Activated T-helper 17 cell treated with anti-CD3 and anti-CD28 coated beads, Interleukin-2, amount 50 U/mL, for 72 hours (primary cell): ENCODE results near the gene NFIX. TPM values are rescaled to one million over a fixed set of nuclear protein-coding genes. Genes with fewer than 3 reads are reported as not detected.

Experiments used
- ATAC-seq: fragments of 150-1000 bp; cut with Tn5 transposase; replicated peaks from 2 replicates; pipeline ENCODE4 v1.10.0; 2021; ENCODE audit warnings: mild to moderate bottlenecking, moderate library complexity
- H3K27ac Mint-ChIP-seq: one replicate; pipeline ENCODE4 v1.8.0; 2022; ENCODE audit warnings: mixed read lengths
- H3K27me3 Mint-ChIP-seq: one replicate; pipeline ENCODE4 v1.8.0; 2022; ENCODE audit warnings: mixed read lengths
- H3K36me3 Mint-ChIP-seq: one replicate; pipeline ENCODE4 v1.8.0; 2022; ENCODE audit warnings: low read depth, mild to moderate bottlenecking, mixed read lengths
- H3K4me1 Mint-ChIP-seq: one replicate; pipeline ENCODE4 v1.8.0; 2022; ENCODE audit warnings: mixed read lengths
- H3K4me3 Mint-ChIP-seq: one replicate; pipeline ENCODE4 v1.8.0; 2022; ENCODE audit warnings: mild to moderate bottlenecking, mixed read lengths
- H3K9me3 Mint-ChIP-seq: one replicate; pipeline ENCODE4 v1.8.0; 2022; ENCODE audit warnings: mixed read lengths
- total RNA-seq, 2 donors: library from RNA; stranded (reverse); gene quantifications; one replicate each; pipeline ENCODE4 v1.2.3, GENCODE V29; 2022

Gene NFIX
- total RNA-seq, 2 donors from 2014 or later, result 0.43 to 1.1 TPM

DNA sequence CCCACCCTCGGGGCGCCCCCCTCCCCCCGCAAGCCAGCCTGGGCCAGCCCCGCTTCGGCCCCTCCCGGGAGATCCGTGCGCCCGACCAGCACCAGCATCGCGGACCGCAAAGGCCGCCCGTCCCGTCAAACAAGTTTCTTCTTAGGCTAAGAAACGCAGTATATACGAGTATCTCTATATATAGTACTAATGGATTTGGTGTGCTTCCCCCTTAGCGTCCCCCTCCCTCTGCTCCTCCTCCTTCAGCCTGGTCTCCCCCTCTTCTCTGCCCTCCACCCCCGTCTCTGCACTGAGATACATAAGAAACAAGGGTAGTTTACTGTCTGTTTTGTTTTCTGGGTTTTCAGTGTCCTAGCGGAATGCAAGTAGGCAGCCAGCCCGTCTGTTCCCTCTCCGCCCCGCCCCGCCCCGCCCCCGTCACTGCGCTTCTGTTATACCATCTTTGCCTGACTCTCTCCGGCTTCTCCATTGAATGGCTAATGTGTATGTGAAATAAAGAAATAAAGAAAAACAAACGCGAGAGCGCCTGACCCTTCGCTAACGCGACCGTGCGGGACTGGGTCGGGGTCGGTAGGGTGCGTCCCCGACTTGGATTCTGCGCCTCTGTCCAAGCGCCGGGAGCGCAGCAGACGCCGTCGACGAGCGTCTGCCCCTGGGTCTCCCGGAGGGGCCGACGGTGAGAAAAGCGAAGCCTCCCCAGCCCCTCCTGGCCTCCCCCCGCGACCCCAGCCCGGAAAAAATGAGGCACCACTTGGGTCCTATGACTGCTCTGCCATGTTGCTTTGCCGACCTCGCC is 103.2 kb downstream of the NFIX start:
- Mint-ChIP-seq H3K27me3 (peaks cover 14% of the 10 kb centered on the region), H3K4me1 (peaks cover 25% of the 10 kb centered on the region), H3K27ac (no peak overlapping the region), H3K36me3 (peaks cover 8% of the 10 kb centered on the region), H3K9me3 (no peaks in the 10 kb centered on the region), H3K4me3 (peak overlapping the region; percentile 67)
- no peak for ATAC-seq

DNA sequence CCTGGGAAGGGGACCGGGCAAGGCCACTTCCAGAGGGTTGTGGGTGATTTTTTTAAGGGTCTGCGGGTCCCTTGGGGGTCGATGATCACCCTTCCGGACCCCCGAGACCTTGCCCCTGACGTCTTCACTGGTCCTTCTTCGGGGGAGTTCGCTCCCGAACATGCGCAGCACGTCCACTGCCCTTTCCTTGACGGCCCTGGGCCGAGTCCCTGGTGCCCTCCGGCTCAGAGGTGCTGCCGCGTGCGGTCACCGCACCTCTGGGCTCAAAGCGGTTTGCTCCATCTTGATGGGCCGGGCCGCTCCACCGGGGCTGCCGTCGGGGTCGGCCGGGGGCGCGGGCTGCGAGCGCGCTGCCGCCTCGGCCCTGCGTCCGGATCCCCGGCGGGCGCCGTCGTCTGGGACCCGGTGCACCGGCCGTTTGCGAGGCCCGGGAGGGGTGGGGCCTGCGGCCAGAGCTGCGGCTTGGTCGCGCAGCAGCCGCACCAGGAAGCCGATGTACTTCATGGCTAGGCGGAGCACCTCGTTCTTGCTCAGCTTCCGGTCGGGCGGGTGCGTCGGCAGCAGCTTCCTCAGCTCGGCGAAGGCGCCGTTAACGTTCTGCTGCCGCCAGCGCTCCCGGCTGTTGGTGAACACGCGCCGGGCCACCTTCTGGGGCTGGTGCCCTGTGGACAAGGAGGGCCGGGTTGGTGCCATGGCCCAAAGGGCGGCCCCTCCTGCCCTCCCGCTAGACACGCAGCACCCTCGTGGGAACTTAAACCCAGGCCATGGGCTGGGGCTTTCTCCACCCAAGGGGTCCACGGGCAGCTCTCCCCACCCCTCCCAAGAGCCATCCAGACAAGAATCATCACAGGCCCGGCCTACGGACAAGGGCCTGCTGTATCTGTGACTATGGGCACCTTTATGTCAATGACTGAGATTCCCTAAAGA is 104.1 kb downstream of the NFIX start:
- peak overlapping the region; percentile 88 for H3K27ac Mint-ChIP-seq
- peak overlapping the region; percentile 67 for H3K4me3 Mint-ChIP-seq
- peaks cover 14% of the 10 kb centered on the region for H3K27me3 Mint-ChIP-seq
- peaks cover 9% of the 10 kb centered on the region for H3K36me3 Mint-ChIP-seq
- no peaks in the 10 kb centered on the region for H3K9me3 Mint-ChIP-seq
- peaks cover 25% of the 10 kb centered on the region for H3K4me1 Mint-ChIP-seq
- ATAC-seq, result peak; percentile 64

DNA sequence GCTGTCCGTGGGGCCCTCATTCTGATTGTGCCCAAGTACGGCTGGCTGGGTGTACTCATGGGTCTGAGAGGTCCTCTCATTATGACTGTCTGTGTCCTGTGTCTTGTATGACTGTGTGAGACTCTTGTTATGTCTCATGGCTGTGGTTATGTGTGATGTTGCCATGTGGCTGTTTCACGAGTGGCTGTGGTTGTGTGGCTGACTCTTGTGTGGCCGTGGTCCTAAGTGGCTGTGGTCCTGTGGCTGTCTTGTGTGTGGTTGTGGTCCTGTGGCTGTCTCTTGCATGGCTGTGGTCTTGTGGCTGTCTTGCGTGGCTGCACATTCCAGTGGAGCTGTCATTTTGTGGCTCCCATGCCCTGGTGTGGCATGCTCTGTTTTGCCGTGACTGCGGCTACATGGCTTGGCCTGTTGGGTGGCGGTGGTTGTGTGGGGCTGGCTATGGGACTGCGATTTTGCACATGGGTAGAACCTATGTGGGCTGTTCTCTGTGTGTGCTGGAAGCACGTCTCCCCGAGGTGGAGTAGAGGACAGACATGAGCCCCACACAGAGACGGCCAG is 104.8 kb downstream of the NFIX start:
- Mint-ChIP-seq H3K4me3 (peak overlapping the region; percentile 67), H3K9me3 (no peaks in the 10 kb centered on the region), H3K4me1 (peaks cover 29% of the 10 kb centered on the region), H3K36me3 (peaks cover 14% of the 10 kb centered on the region), H3K27me3 (peaks cover 11% of the 10 kb centered on the region), H3K27ac (peak overlapping the region; percentile 88)
- ATAC-seq, result peak; percentile 89

DNA sequence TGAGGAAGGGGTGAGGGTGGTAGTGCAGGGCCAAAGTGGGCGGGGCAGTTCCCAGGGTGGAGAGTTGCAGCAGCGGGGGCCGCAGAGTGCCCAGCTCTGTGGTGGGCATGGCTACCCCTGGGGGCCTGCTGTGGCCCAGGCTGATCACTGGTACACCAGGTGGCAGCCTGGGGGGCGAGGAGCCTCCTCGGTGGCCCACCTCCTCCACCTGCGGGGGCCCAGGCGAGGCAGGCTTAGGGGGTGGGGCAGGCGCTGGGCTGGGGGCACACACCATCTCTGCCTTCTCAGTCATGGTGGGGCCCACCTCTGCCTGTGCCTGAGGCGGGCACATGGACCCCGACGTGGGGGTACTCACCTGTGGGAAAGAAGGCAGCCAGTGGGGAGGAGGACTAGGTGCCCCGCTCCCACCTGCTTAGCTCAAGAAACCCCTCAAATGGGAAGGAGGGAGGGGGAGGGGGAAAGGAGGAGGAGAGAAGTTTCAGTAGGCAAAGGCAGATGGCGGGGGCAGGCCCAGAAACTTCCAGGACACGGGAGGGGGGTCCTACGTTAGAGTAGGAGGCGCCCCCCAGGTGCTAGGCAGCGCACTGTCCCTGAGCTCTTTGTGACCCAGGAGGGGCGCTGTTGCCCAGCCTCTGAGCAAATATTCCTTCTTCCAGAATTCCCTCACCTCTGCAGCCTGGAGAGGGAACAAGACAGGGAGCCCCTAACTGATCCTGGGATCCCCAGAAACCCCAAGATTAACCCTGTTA is 105.7 kb downstream of the NFIX start:
- no peaks in the 10 kb centered on the region for H3K9me3 Mint-ChIP-seq
- peaks cover 14% of the 10 kb centered on the region for H3K36me3 Mint-ChIP-seq
- H3K27ac Mint-ChIP-seq, result peak overlapping the region; percentile 36
- ATAC-seq, result no peak
- H3K4me3 Mint-ChIP-seq, result peak overlapping the region; percentile 67
- H3K4me1 Mint-ChIP-seq, result peaks cover 26% of the 10 kb centered on the region
- peaks cover 8% of the 10 kb centered on the region for H3K27me3 Mint-ChIP-seq

DNA sequence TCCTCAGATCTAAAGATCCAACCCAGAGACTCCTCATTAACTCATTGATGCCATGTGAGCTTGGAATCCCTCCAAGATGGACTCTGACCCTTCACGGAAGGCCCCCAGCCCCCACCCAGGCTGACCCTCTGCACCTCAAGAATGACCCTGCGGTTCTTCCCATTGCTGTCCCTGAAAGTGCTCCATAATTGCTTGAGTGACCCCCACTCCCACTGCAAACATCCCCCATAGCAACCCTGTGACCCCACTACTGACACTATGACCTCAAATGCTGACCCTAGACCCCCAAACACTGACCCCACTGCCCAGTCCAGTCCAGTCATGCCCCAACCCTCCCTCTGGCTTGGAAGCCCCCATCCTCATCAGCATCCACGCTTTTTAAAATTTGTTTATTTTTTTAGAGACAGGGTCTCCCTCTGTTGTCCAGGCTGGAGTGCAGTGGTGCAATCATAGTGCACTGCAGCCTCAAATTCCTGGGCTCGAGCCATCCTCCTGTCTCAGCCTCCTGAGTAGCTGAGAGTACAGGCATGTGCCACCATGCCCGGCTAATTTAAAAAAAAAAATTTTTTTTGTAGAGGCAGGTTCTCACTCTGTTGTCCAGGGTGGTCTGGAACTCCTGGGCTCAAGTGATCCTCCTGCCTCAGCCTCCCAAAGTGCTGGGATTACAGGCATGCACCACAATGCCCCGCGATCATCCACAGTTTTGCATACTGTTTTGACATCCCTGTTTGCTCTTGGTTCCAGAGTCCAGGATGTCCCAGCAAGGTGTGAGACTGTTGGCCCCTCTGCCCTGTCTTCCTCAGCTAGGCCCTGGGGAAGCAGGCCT is 106.5 kb downstream of the NFIX start:
- H3K27me3 Mint-ChIP-seq, result peaks cover 5% of the 10 kb centered on the region

DNA sequence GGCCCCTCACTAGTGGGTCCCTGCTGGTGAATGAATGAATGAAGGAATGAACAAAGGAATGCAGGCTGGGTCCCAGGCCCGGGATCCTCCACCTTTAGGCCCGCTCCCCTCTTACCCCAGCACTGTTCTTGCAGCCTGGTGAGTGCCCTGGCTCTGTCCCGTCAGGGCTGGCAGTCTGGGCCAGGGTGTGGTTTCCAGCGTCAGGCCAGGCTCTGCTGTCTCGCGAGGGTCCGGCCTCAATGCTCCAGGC is 107.1 kb downstream of the NFIX start:
- peaks cover 5% of the 10 kb centered on the region for H3K27me3 Mint-ChIP-seq
- peaks cover 23% of the 10 kb centered on the region for H3K4me1 Mint-ChIP-seq
- H3K27ac Mint-ChIP-seq, result no peak overlapping the region
- no peaks in the 10 kb centered on the region for H3K9me3 Mint-ChIP-seq
- H3K4me3 Mint-ChIP-seq, result peak overlapping the region; percentile 63
- H3K36me3 Mint-ChIP-seq, result peaks cover 23% of the 10 kb centered on the region
- no peak for ATAC-seq

More for the DNA sequence above, 106.5 kb downstream of the NFIX start:
- Mint-ChIP-seq H3K4me1 (peaks cover 23% of the 10 kb centered on the region), H3K9me3 (no peaks in the 10 kb centered on the region), H3K27ac (peak overlapping the region; percentile 36), H3K4me3 (peak overlapping the region; percentile 63), H3K36me3 (peaks cover 20% of the 10 kb centered on the region)
- no peak for ATAC-seq

DNA sequence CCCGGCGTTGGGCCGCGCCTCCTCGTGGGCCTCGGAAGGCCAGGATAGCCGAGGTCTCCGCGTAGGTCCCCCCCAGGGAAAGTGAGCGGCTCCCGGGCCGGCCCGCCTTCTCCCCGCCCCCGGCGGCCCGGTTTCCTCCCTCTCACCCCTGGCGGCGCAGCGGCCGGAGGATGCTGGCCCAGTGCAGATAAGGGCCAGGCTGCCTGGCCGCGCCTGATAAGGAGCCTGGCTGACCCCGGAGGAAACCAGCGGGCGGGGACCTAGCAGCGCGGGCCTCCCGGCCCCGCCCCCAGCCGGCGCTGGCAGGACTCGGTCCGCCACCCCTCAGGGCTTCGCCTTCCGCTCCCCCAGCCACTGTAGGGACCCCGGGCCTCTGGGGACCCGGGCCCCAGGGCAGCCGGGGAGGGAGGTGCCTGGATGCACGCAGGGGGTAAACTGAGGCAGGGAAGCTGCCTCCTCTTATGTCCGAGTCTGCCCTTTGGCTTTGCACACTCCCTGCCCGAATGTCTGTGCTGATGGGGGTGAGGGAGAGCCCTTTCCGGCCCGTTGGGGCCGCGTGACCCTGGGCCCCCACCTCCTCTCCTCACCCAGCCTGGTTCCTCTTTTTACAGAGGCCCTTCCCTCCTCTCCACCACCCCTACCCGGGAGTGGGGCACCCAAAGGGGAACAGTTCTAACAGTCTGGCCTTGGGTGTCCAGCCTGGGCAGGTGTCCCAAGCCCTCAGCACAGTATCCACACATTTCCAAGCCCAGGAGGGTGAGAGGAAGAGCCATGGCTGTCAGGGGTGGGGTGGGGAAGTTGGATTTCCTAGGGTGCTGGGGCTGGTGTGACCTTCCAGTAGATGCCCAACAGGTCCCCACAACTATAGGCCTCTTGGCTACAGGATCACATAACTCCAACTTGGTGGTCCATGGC is 107.6 kb downstream of the NFIX start, which contains the start of gene LYL1:
TSS of gene LYL1 (minus strand) at position 193 of the 915 bp plus-strand sequence. CDS start 1,687 bp downstream, outside the sequence.
- Mint-ChIP-seq H3K27me3 (peaks cover 5% of the 10 kb centered on the region), H3K9me3 (no peaks in the 10 kb centered on the region), H3K4me1 (peaks cover 23% of the 10 kb centered on the region), H3K27ac (peak within 1 kb of the TSS; percentile 36), H3K4me3 (peak within 1 kb of the TSS; percentile 63), H3K36me3 (peaks cover 28% of the 10 kb centered on the region)
- no peak for ATAC-seq

DNA sequence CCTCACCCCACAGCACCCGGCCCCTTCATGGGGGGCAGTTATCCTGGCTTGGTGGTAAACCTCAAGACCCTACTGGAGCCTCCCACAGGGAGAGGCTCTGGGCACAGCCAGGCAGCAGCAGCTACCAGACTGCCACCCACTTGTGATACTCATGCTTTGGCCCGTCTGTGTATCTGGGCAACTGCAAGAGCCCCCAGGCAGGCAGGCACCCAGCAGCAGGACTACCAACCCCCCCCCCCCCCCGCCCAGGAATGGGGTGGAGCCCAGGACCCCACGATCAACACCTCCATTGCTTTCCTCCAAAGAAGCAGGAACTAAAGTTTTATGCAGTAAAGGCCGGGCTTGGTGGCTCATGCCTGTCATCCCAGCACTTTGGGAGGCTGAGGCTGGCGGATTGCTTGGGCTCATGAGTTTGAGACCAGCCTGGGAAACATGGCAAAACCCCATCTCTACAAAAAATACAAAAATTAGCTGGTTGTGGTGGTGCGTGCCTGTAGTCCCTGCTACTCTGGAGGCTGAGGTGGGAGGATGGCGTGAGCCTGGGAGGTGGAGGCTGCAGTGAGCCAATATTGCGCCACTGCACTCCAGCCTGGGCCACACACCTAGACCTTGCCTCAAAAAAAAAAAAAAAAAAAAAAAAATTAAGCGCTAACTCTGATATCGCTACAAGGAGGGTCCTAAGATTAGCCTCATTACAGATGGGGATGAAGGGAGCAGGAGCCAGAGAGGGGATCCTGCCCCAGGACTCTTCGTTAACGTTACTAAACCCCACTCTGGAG is 108.5 kb downstream of the NFIX start:
- H3K4me3 Mint-ChIP-seq, result peak overlapping the region; percentile 78
- peaks cover 36% of the 10 kb centered on the region for H3K36me3 Mint-ChIP-seq
- H3K27me3 Mint-ChIP-seq, result no peaks in the 10 kb centered on the region
- no peaks in the 10 kb centered on the region for H3K9me3 Mint-ChIP-seq
- no peak overlapping the region for H3K27ac Mint-ChIP-seq
- no peak for ATAC-seq
- H3K4me1 Mint-ChIP-seq, result peaks cover 18% of the 10 kb centered on the region

DNA sequence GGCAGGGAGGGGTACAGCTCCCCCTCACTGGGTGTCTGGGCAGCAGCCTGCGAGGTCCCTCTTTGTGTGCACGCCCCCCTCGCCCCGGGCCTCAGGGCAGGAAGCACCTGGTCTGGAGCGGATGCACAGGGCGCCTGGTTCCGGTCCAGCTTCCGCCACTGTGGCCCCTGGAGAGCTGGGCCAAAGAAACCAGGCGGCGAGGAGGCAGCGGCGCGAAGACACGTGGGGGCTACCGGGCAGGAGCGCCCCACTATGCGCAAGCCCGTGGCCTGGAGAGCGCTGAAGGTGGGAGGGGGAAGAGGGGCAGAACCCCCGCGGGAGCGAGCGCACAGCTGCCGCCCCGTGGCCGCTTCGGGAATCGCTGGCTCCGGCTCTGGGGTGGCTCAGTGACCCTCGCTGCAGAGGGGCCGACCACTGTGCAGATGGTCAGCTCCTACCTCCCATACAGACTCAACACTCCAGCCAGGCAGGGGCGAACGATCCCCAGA is 109.1 kb downstream of the NFIX start:
- H3K27ac Mint-ChIP-seq, result peak overlapping the region; percentile 78
- peak; percentile 33 for ATAC-seq
- H3K36me3 Mint-ChIP-seq, result peaks cover 42% of the 10 kb centered on the region
- H3K9me3 Mint-ChIP-seq, result no peaks in the 10 kb centered on the region
- peaks cover 18% of the 10 kb centered on the region for H3K4me1 Mint-ChIP-seq
- H3K4me3 Mint-ChIP-seq, result peak overlapping the region; percentile 78
- H3K27me3 Mint-ChIP-seq, result no peaks in the 10 kb centered on the region

DNA sequence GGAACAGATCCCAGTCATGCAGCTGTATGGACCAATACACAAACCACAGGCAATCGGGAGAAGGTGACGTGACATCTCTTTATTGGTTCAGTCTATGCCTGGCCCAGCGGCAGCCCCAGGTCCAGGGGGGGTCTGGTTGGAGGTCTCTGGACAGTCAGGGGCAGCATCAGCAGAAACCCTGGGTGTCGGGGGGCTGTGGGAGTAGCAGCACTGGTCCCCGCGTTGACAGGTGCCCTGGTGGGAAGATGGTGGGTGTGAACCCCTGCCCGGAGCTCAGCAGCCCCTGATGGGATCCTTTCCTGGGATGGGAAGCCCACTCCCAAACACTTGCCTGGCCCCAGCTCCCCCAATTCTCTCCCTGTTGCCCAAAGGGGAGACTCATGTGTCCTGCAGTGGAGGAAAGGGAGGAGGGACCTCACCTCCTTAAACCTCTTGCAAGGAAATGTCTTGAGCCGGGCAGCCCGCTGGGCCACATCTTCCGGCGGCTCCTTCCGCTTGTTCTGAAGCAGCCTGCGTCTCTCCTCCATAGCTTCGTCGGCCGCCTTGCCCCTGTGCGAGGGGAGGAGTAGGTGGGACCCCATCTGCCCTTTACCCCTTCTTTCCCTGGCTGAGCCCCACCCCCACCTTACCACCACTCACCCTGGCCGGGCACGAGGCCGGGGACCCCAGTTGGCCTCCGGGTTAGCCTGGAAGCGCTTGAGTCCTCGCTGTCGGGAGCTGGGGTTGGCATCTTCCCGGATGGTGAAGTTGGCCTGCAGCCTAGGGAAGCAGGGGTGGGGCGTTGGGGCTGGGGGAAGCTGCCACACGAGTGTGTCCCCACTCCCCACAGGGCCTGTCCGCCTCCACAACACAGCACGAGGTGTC is 109.8 kb downstream of the NFIX start:
- peak; percentile 38 for ATAC-seq
- peaks cover 44% of the 10 kb centered on the region for H3K36me3 Mint-ChIP-seq
- H3K4me1 Mint-ChIP-seq, result peaks cover 14% of the 10 kb centered on the region
- peak overlapping the region; percentile 78 for H3K27ac Mint-ChIP-seq
- no peaks in the 10 kb centered on the region for H3K9me3 Mint-ChIP-seq
- H3K4me3 Mint-ChIP-seq, result peak overlapping the region; percentile 78
- H3K27me3 Mint-ChIP-seq, result no peaks in the 10 kb centered on the region

DNA sequence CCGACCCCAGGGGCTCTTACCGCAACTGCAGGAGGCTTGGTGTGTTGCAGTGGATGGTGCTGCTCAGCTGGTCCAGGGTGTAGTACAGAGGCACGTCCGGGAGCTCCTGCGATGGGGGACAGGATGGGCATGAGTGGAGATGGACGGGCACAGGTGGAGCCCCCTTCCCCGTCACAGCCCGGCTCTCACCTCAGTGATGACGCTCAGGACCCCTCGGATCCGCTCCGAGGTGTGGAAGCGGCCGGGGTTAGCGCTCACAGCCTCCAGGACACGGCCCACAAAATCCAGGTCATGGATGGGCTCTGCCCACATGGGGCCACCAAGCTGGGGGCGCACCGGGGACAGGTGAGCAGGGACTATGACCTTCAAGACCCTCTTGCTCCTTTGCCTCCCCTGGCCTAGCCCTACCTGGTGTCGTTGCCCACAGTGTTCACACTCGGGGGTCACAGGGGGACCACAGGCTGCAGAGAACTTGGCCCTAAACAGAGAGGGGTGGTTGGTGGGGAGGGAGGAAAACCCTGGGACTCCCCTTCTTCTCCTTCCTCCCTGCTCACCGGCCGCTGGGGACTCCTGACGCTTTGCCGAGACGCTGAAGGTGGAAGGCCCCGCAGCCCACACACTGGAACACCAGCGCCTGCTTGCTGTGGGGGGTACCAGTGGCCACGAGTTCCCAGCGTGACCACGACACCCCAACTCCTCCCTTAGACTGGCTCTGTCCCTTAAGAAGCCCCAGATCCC is 114.3 kb downstream of the NFIX start:
- Mint-ChIP-seq H3K36me3 (peaks cover 74% of the 10 kb centered on the region), H3K4me1 (peaks cover 3% of the 10 kb centered on the region), H3K27ac (no peak overlapping the region), H3K4me3 (no peak overlapping the region), H3K9me3 (no peaks in the 10 kb centered on the region), H3K27me3 (no peaks in the 10 kb centered on the region)
- no peak for ATAC-seq
